HepG2 (cell line): ENCODE measurements around the gene SIRT7. TPM values are rescaled to one million over a fixed set of nuclear protein-coding genes. Genes with fewer than 3 reads are reported as not detected.
A peak's percentile ranks its signal among the peaks of the same experiment; 100 is the strongest.

Experiments
- ATF6 ChIP-seq: sonication (generic); formaldehyde crosslinking; conservative IDR thresholded peaks from 2 replicates; pipeline ENCODE4 v1.4.0; 2020; ENCODE audit warnings: missing genetic modification reagents
- DRAP1 ChIP-seq: IDR thresholded peaks from 2 replicates; pipeline ENCODE4 v1.6.1; 2016; ENCODE audit warnings: missing genetic modification reagents, missing compliant biosample characterization
- KIAA2018 ChIP-seq: sonication (generic); formaldehyde crosslinking; IDR thresholded peaks from 2 replicates; pipeline ENCODE4 v1.5.0; 2020; ENCODE audit warnings: mild to moderate bottlenecking, missing genetic modification reagents, borderline replicate concordance
- MBD4 ChIP-seq: IDR thresholded peaks from 2 replicates; pipeline ENCODE4 v1.6.1; 2012; ENCODE audit warnings: low read length, inconsistent platforms, borderline replicate concordance
- ONECUT2 ChIP-seq: sonication (generic); formaldehyde crosslinking; IDR thresholded peaks from 2 replicates; pipeline ENCODE4 v1.4.0; 2020; ENCODE audit warnings: missing genetic modification reagents
- ZBTB7B ChIP-seq: sonication (generic); formaldehyde crosslinking; IDR thresholded peaks from 2 replicates; pipeline ENCODE4 v1.4.0; 2020; ENCODE audit warnings: missing genetic modification reagents
- ZNF496 ChIP-seq: sonication (generic); formaldehyde crosslinking; IDR thresholded peaks from 2 replicates; pipeline ENCODE4 v1.8.1; 2023; ENCODE audit warnings: mild to moderate bottlenecking, moderate library complexity, missing genetic modification reagents; ENCODE audit not compliant: insufficient replicate concordance
- ZNF646 ChIP-seq: sonication (generic); formaldehyde crosslinking; IDR thresholded peaks from 2 replicates; pipeline ENCODE4 v1.9.0; 2021; ENCODE audit warnings: mild to moderate bottlenecking, missing genetic modification reagents
- polyA plus RNA-seq, 8 experiments: library from polyadenylated mRNA; depleted of rRNA in 3 of 8; stranded (reverse) in 7 of 8; unstranded in 1 of 8; fragments of >200 nt; fragmentation: Illumina TruSeq in 4 of 8; extraction: Trizol in 4 of 8; gene quantifications; 2 replicates each; pipeline versions ENCODE4 v1.2.1 to v1.2.3, GENCODE V29; 2011 to 2016; ENCODE audit warnings: low read depth in 4 of 8, missing spikeins in 1 of 8, mixed read lengths in 1 of 8; ENCODE audit not compliant: insufficient read depth in 1 of 8
- total RNA-seq, 5 experiments: library from RNA; depleted of rRNA; stranded (reverse); fragments of >200 nt; fragmentation: Illumina TruSeq; extraction: Trizol; gene quantifications; 2 replicates each; pipeline ENCODE4 v1.2.3, GENCODE V29; 2016; ENCODE audit warnings: low read depth in 1 of 5

Gene SIRT7
- total and polyA plus RNA-seq, 2 of the 13 experiments (the other 11 are each of a cell fraction or from before 2014, with no cell fraction given), result 8.3 to 24.8 TPM

- TF ChIP-seq ZBTB7B (CRISPR knock-in tag) (no peak), ZNF496 (CRISPR knock-in tag) (no peak), ZNF646 (0 out of 2 replicates have a peak, but pooled peaks have one; percentile 33), MBD4 (no peak), DRAP1 (no peak), ATF6 (no peak), KIAA2018 (CRISPR knock-in tag) (no peak), ONECUT2 (no peak)
These were observed 10.5 kb downstream of the SIRT7 start (continued) for GRCh38 chr17:81907219-81908145.
